GM12865 (cell line): Measurements from ENCODE around the gene GAP43.

Experiments used
- DNase-seq: peaks from one replicate; pipeline ENCODE4 v3.0.0; 2010; ENCODE audit warnings: low read depth
- H3K4me3 ChIP-seq: 2 replicates; pipeline ENCODE4 v1.5.1; 2011; ENCODE audit warnings: mild to moderate bottlenecking, low read depth, low read length, control low read depth
- CTCF ChIP-seq: IDR thresholded peaks from 2 replicates; pipeline ENCODE4 v1.5.1; 2011; ENCODE audit warnings: low read length, control low read depth, low read depth, inconsistent platforms; ENCODE audit not compliant: insufficient read depth; ENCODE audit errors: missing control alignments

Gene GAP43

GRCh38 chr3:115683305-115683704, 60.0 kb downstream of the GAP43 start:
- DNase-seq: no peak
- no peak overlapping the region for H3K4me3 ChIP-seq
- no peak for TF ChIP-seq CTCF

- DNase-seq: no peak
- H3K4me3 ChIP-seq: no peak overlapping the region
These were observed 60.5 kb downstream of the GAP43 start for GRCh38 chr3:115683773-115684172.

DNA sequence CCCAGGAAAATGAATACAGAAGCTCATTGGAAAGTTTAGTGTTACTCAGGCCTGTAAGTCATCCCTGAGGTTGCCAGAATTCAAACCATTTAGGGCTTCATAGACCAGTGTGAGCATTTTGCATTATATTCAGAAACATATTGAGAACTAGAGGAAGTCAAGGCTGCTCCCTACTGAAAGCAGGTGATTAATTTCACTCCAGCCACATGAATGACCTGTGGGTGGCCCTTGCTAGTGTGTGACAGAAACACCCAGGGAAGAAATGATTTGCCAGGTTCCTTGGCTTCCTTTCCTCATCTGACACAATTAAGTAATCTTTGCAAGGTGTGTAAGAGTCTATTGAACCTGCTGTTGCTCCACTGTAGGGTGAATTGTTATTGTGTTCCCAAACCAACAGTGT, 61.8 kb downstream of the GAP43 start:
- no peak overlapping the region for H3K4me3 ChIP-seq
- DNase-seq: peak; percentile 41
- TF ChIP-seq CTCF: no peak

More at GRCh38 chr3:115683773-115684172, 60.5 kb downstream of the GAP43 start:
- no peak for TF ChIP-seq CTCF

GRCh38 chr3:115687721-115688120, 64.4 kb downstream of the GAP43 start:
- H3K4me3 ChIP-seq: no peak overlapping the region
- TF ChIP-seq CTCF: no peak
- no peak for DNase-seq

- no peak for TF ChIP-seq CTCF
- DNase-seq: no peak
- H3K4me3 ChIP-seq: no peak overlapping the region
These were observed 65.1 kb downstream of the GAP43 start for GRCh38 chr3:115688418-115688817.

- no peak overlapping the region for H3K4me3 ChIP-seq
- no peak for TF ChIP-seq CTCF
- no peak for DNase-seq
These were observed 66.6 kb downstream of the GAP43 start for GRCh38 chr3:115689928-115690327.

DNA sequence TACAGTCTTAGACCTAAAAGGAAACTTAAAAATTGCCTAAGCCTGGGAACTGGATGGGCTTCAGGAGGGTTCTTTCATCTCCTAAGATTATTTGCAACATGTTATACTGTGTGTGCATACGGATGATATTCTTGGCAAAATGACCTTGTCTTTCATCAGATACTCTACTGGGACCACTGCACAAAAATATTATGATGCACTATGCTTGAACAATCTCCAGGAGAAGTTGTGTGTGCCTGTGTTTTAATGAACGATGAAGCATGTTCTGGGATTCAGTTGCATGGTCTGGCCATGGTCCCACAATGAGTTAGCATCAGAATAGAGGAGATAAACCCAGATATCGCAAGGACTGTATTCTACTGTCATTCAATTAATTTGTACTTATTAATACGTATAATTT, 68.7 kb downstream of the GAP43 start:
- no peak overlapping the region for H3K4me3 ChIP-seq
- no peak for TF ChIP-seq CTCF
- DNase-seq: no peak
